Small intestine (tissue), 7 donors: Measurements from ENCODE around the gene OR1J4. TPM values are rescaled to one million over a fixed set of nuclear protein-coding genes. Genes with fewer than 3 reads are reported as not detected.
"Not testable (repeated sequence)": the region's sequence is repeated elsewhere in the genome, so short reads cannot be mapped to it uniquely, and the experiment has no call there.

Source experiments
- DNase-seq, 2 donors: peaks; one replicate each; pipeline versions ENCODE4 v3.0.0 to v3.0.0-alpha.2; 2013
- FAIRE-seq: peaks from 2 replicates; lab custom pipeline; 2012; peaks lifted over from hg19 to GRCh38; lab: Jason Lieb, UNC
- H3K27ac ChIP-seq, 3 donors: one replicate each; pipeline ENCODE4 v1.5.1; 2013; ENCODE audit warnings: low read length in 2 of 3, mild to moderate bottlenecking in 2 of 3, control low read depth in 1 of 3, inconsistent platforms in 1 of 3, low read depth in 1 of 3, moderate library complexity in 1 of 3
- H3K27me3 ChIP-seq, 3 donors: one replicate each; pipeline ENCODE4 v1.6.1; 2013; ENCODE audit warnings: low read length in 3 of 3, inconsistent platforms in 1 of 3; ENCODE audit not compliant: control insufficient read depth in 3 of 3, insufficient read depth in 3 of 3
- H3K36me3 ChIP-seq, 3 donors: one replicate each; pipeline ENCODE4 v1.6.1; 2013; ENCODE audit warnings: low read length in 3 of 3, inconsistent platforms in 1 of 3, low read depth in 1 of 3, mild to moderate bottlenecking in 1 of 3, moderate library complexity in 1 of 3; ENCODE audit not compliant: control insufficient read depth in 3 of 3, insufficient read depth in 2 of 3
- H3K4me1 ChIP-seq, 3 donors: one replicate each; pipeline ENCODE4 v1.6.1; 2013; ENCODE audit warnings: low read length in 2 of 3, inconsistent platforms in 1 of 3, low read depth in 1 of 3, mild to moderate bottlenecking in 1 of 3, moderate library complexity in 1 of 3; ENCODE audit not compliant: control insufficient read depth in 3 of 3, insufficient read depth in 2 of 3
- H3K4me3 ChIP-seq, 3 donors: one replicate each; pipeline ENCODE4 v1.5.1; 2013; ENCODE audit warnings: low read length in 3 of 3, control low read depth in 1 of 3, inconsistent platforms in 1 of 3, low read depth in 1 of 3, mild to moderate bottlenecking in 1 of 3, moderate library complexity in 1 of 3
- H3K9me3 ChIP-seq, 2 donors: one replicate each; pipeline ENCODE4 v1.6.1; 2013; ENCODE audit warnings: low read depth in 1 of 2, low read length in 1 of 2; ENCODE audit not compliant: control insufficient read depth in 2 of 2, insufficient read depth in 1 of 2
- WGBS, 3 donors: extraction: QIAGEN DNeasy Blood & Tissue Kit; methylation state at CpG; one replicate each; pipeline ENCODE4 v1.1.7; 2013; 5-methylcytosine and 5-hydroxymethylcytosine counted together
- polyA plus RNA-seq, 4 donors: library from polyadenylated mRNA; stranded (reverse) in 3 of 4; unstranded in 1 of 4; fragments of 200-250 nt in 3 of 4; fragments of 120-200 nt in 1 of 4; gene quantifications; one replicate each; pipeline versions ENCODE4 v1.2.1 to v1.2.3, GENCODE V29; 2013
- donor health status: healthy with polysubstance abuse.
- donor health status: control.
- donor health status: control.
- donor health status: Bipolar disorder and iron deficiency.
- donor health status: healthy.

Gene OR1J4
- polyA plus RNA-seq, 4 donors: not detected

- no peaks in the 10 kb centered on the region for H3K36me3 ChIP-seq
- H3K27me3 ChIP-seq: no peaks in the 10 kb centered on the region
- DNase-seq: no peak
- no peaks in the 10 kb centered on the region for H3K4me1 ChIP-seq
- WGBS, 3 donors: 52 to 62% (median 60%) methylated on average over 2 of the region's 2 CpGs
- no peak for FAIRE-seq
- no peak overlapping the region for H3K27ac ChIP-seq
- H3K4me3 ChIP-seq: no peak overlapping the region
- no peaks in the 10 kb centered on the region for H3K9me3 ChIP-seq
These were observed 715 bp upstream of the OR1J4 start for GRCh38 chr9:122518226-122518625.

GRCh38 chr9:122519376-122519775 lies 435 bp downstream of the OR1J4 start:
- H3K27ac ChIP-seq: no peak overlapping the region

GRCh38 chr9:122526602-122527001 lies 7.7 kb downstream of the OR1J4 start:
- no peak overlapping the region for H3K4me3 ChIP-seq
- 85 to 87% (median 85%) methylated on average over 10 of the region's 10 CpGs for WGBS, 3 donors
- DNase-seq (no peak), FAIRE-seq (no peak)
- H3K27ac ChIP-seq: no peak overlapping the region
- no peaks in the 10 kb centered on the region for H3K9me3 ChIP-seq
- H3K4me1 ChIP-seq: no peaks in the 10 kb centered on the region
- H3K36me3 ChIP-seq: no peaks in the 10 kb centered on the region
- no peaks in the 10 kb centered on the region for H3K27me3 ChIP-seq

More at GRCh38 chr9:122519376-122519775, 435 bp downstream of the OR1J4 start:
- Histone ChIP-seq H3K27me3 (no peaks in the 10 kb centered on the region), H3K36me3 (no peaks in the 10 kb centered on the region), H3K9me3 (no peaks in the 10 kb centered on the region), H3K4me1 (no peaks in the 10 kb centered on the region), H3K4me3 (no peak overlapping the region)
- FAIRE-seq (no peak), DNase-seq (no peak)
- 89 to 96% (median 93%) methylated on average over 3 of the region's 3 CpGs for WGBS, 3 donors

- Histone ChIP-seq H3K36me3 (no peaks in the 10 kb centered on the region), H3K27me3 (no peaks in the 10 kb centered on the region), H3K27ac (no peak within 1 kb of the TSS), H3K9me3 (no peaks in the 10 kb centered on the region), H3K4me1 (no peaks in the 10 kb centered on the region), H3K4me3 (no peak within 1 kb of the TSS)
- DNase-seq (no peak), FAIRE-seq (no peak)
- 87 to 95% (median 89%) methylated on average over 3 of the region's 3 CpGs for WGBS, 3 donors
These were observed 8.3 kb downstream of the OR1J4 start, which contains the start of gene OR1N1 for GRCh38 chr9:122527193-122527592. TSS of gene OR1N1 (minus strand) at chr9:122527293. CDS start at chr9:122527293, 0 bp downstream.

GRCh38 chr9:122531157-122531556 lies 12.2 kb downstream of the OR1J4 start:
- not testable (repeated sequence) for H3K36me3 ChIP-seq, FAIRE-seq, H3K27me3 ChIP-seq, H3K4me3 ChIP-seq, H3K4me1 ChIP-seq, H3K27ac ChIP-seq, H3K9me3 ChIP-seq, DNase-seq
- WGBS, 3 donors: 31 to 60% (median 58%) methylated on average over 4 of the region's 4 CpGs

- no peaks in the 10 kb centered on the region for H3K9me3 ChIP-seq
- no peaks in the 10 kb centered on the region for H3K36me3 ChIP-seq
- no peak for FAIRE-seq
- H3K27ac ChIP-seq: no peak overlapping the region
- 90 to 95% (median 93%) methylated on average over 1 of the region's 1 CpG for WGBS, 3 donors
- H3K27me3 ChIP-seq: no peaks in the 10 kb centered on the region
- DNase-seq: no peak
- no peaks in the 10 kb centered on the region for H3K4me1 ChIP-seq
- H3K4me3 ChIP-seq: no peak overlapping the region
These were observed 17.2 kb downstream of the OR1J4 start for GRCh38 chr9:122536134-122536533.

GRCh38 chr9:122537066-122537465 lies 18.1 kb downstream of the OR1J4 start:
- not testable (repeated sequence) for DNase-seq, H3K4me3 ChIP-seq, H3K4me1 ChIP-seq, H3K36me3 ChIP-seq, H3K27ac ChIP-seq, FAIRE-seq, H3K9me3 ChIP-seq, H3K27me3 ChIP-seq
- 66 to 80% (median 69%) methylated on average over 7 of the region's 7 CpGs for WGBS, 3 donors

GRCh38 chr9:122538757-122539156 lies 19.8 kb downstream of the OR1J4 start:
- H3K27me3 ChIP-seq: no peaks in the 10 kb centered on the region
- H3K4me3 ChIP-seq: no peak overlapping the region
- no peaks in the 10 kb centered on the region for H3K36me3 ChIP-seq
- DNase-seq: no peak
- H3K4me1 ChIP-seq: no peaks in the 10 kb centered on the region
- no peaks in the 10 kb centered on the region for H3K9me3 ChIP-seq
- no peak overlapping the region for H3K27ac ChIP-seq
- no peak for FAIRE-seq
- 57 to 67% (median 64%) methylated on average over 2 of the region's 2 CpGs for WGBS, 3 donors

GRCh38 chr9:122546196-122546595 lies 27.3 kb downstream of the OR1J4 start:
- no peak for FAIRE-seq

More at GRCh38 chr9:122546196-122546595, 27.3 kb downstream of the OR1J4 start:
- no peaks in the 10 kb centered on the region for H3K9me3 ChIP-seq
- H3K4me3 ChIP-seq: no peak overlapping the region
- no peak for DNase-seq
- H3K36me3 ChIP-seq: no peaks in the 10 kb centered on the region
- H3K27ac ChIP-seq: no peak overlapping the region
- WGBS, 3 donors: 63 to 74% (median 68%) methylated on average over 8 of the region's 8 CpGs
- no peaks in the 10 kb centered on the region for H3K27me3 ChIP-seq
- H3K4me1 ChIP-seq: no peaks in the 10 kb centered on the region
